SK-N-SH treated with all-trans-retinoic acid at 6 μM for 48 hours (cell line): ENCODE measurements around the gene ZNF674.
"Not testable (repeated sequence)": the region's sequence is repeated elsewhere in the genome, so short reads cannot be mapped to it uniquely, and the experiment has no call there.

Experiments used
- CSRNP3 ChIP-seq: fragments of 250-450 bp; sonication (Bioruptor Pico); IDR thresholded peaks from 2 replicates; pipeline ENCODE4 v1.5.1; 2021; ENCODE audit warnings: mild to moderate bottlenecking, moderate library complexity
- PATZ1 ChIP-seq: fragments of 250-450 bp; sonication (Bioruptor Pico); IDR thresholded peaks from 2 replicates; pipeline ENCODE4 v1.8.0; 2020; ENCODE audit warnings: mild to moderate bottlenecking, moderate library complexity, borderline replicate concordance
- RARB ChIP-seq: fragments of 250-450 bp; sonication (Bioruptor Pico); IDR thresholded peaks from 2 replicates; pipeline ENCODE4 v1.8.0; 2021; ENCODE audit warnings: mild to moderate bottlenecking, moderate library complexity
- SNAI2 ChIP-seq: fragments of 250-450 bp; sonication (Bioruptor Pico); IDR thresholded peaks from 2 replicates; pipeline ENCODE4 v1.5.0; 2020; ENCODE audit warnings: mild to moderate bottlenecking, moderate library complexity
- TCF4 ChIP-seq: fragments of 250-450 bp; sonication (Bioruptor Pico); IDR thresholded peaks from 2 replicates; pipeline ENCODE4 v1.8.0; 2021; ENCODE audit warnings: mild to moderate bottlenecking, moderate library complexity, borderline replicate concordance
- TOX ChIP-seq: fragments of 250-450 bp; sonication (Bioruptor Pico); IDR thresholded peaks from 2 replicates; pipeline ENCODE4 v1.8.0; 2021; ENCODE audit warnings: mild to moderate bottlenecking, moderate library complexity, borderline replicate concordance
- TSHZ2 ChIP-seq: fragments of 250-450 bp; sonication (Bioruptor Pico); IDR thresholded peaks from 2 replicates; pipeline ENCODE4 v1.5.0; 2020; ENCODE audit warnings: mild to moderate bottlenecking, moderate library complexity
- ZFP3 ChIP-seq: fragments of 250-450 bp; sonication (Bioruptor Pico); IDR thresholded peaks from 2 replicates; pipeline ENCODE4 v1.5.0; 2020; ENCODE audit warnings: mild to moderate bottlenecking, moderate library complexity
- ZFP30 ChIP-seq: fragments of 450-650 bp; formaldehyde crosslinking; IDR thresholded peaks from 2 replicates; pipeline ENCODE4 v1.5.0; 2022; ENCODE audit warnings: mild to moderate bottlenecking, moderate library complexity
- TF ChIP-seq, protein P1 (sequence below): fragments of 250-450 bp; sonication (Bioruptor Pico); IDR thresholded peaks from 2 replicates; pipeline ENCODE4 v1.5.1; 2020; ENCODE audit warnings: low read depth, mild to moderate bottlenecking, moderate library complexity

GRCh38 chrX:46530404-46530908, 14.8 kb downstream of the ZNF674 start:
- TF ChIP-seq PATZ1 (CRISPR knock-in tag); SNAI2; TCF4 (CRISPR knock-in tag); RARB; CSRNP3; TSHZ2; TOX; ZFP3 (CRISPR knock-in tag); ZFP30 (CRISPR knock-in tag): not testable (repeated sequence)
- TF ChIP-seq, protein P1, sequence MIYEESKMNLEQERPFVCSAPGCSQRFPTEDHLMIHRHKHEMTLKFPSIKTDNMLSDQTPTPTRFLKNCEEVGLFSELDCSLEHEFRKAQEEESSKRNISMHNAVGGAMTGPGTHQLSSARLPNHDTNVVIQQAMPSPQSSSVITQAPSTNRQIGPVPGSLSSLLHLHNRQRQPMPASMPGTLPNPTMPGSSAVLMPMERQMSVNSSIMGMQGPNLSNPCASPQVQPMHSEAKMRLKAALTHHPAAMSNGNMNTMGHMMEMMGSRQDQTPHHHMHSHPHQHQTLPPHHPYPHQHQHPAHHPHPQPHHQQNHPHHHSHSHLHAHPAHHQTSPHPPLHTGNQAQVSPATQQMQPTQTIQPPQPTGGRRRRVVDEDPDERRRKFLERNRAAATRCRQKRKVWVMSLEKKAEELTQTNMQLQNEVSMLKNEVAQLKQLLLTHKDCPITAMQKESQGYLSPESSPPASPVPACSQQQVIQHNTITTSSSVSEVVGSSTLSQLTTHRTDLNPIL (CRISPR knock-in tag) = not testable (repeated sequence)
